SKM-1 treated with dmso at 0.1 percent for 144 hours (cell line): ENCODE results near the gene PSMC3IP.
"Not testable (repeated sequence)": the region's sequence is repeated elsewhere in the genome, so short reads cannot be mapped to it uniquely, and the experiment has no call there.

Experiments
- DNase-seq: peaks from one replicate; lab custom pipeline; 2025; ENCODE audit not compliant: unreplicated experiment; lab: John Stamatoyannopoulos, UW

Gene PSMC3IP

GRCh38 chr17:42562388-42563142 lies 15.0 kb downstream of the PSMC3IP start:
- DNase-seq = no peak

GRCh38 chr17:42561897-42562387 lies 15.6 kb downstream of the PSMC3IP start, which contains the start of gene COASY:
COASY (plus strand) TSS chr17:42562148; CDS start chr17:42562623, 475 bp downstream.
- DNase-seq = peak; percentile 93

GRCh38 chr17:42560246-42560645 lies 17.3 kb downstream of the PSMC3IP start:
- DNase-seq = no peak

GRCh38 chr17:42559075-42559474 lies 18.5 kb downstream of the PSMC3IP start:
- DNase-seq = no peak

GRCh38 chr17:42555961-42556617 lies 21.4 kb downstream of the PSMC3IP start:
- not testable (repeated sequence) for DNase-seq

- DNase-seq = no peak
Measured at GRCh38 chr17:42555122-42555622, 22.4 kb downstream of the PSMC3IP start.

GRCh38 chr17:42554250-42555121 lies 23.0 kb downstream of the PSMC3IP start:
- peak; percentile 68 for DNase-seq

- no peak for DNase-seq
Measured at GRCh38 chr17:42553866-42554249, 23.7 kb downstream of the PSMC3IP start.

GRCh38 chr17:42553161-42553818 lies 24.2 kb downstream of the PSMC3IP start:
- DNase-seq = no peak

GRCh38 chr17:42552736-42553135 lies 24.8 kb downstream of the PSMC3IP start, which contains the start of gene HSD17B1:
HSD17B1 (plus strand) TSS chr17:42552923; CDS start chr17:42552934, 11 bp downstream.
- DNase-seq = not testable (repeated sequence)

GRCh38 chr17:42548993-42549755 lies 28.4 kb downstream of the PSMC3IP start:
- DNase-seq = no peak

- DNase-seq = no peak
Measured at GRCh38 chr17:42548070-42548837, 29.3 kb downstream of the PSMC3IP start.

- no peak for DNase-seq
Measured at GRCh38 chr17:42547698-42548069, 29.8 kb downstream of the PSMC3IP start.

GRCh38 chr17:42547001-42547461 lies 30.5 kb downstream of the PSMC3IP start:
- DNase-seq = no peak

GRCh38 chr17:42545755-42546505 lies 31.6 kb downstream of the PSMC3IP start:
- not testable (repeated sequence) for DNase-seq

GRCh38 chr17:42544874-42545283 lies 32.6 kb downstream of the PSMC3IP start:
- DNase-seq = no peak

- DNase-seq = no peak
Measured at GRCh38 chr17:42543190-42544079, 34.1 kb downstream of the PSMC3IP start.
